ENCODE measurements around the gene NME1.
"Not testable (repeated sequence)": the region's sequence is repeated elsewhere in the genome, so short reads cannot be mapped to it uniquely, and the experiment has no call there.

NME1 gene

GRCh38 chr17:51153210-51154072 is at the start of gene NME1:
Gene NME1, plus strand, starts transcription at chr17:51153559. Its CDS starts 2,096 bp downstream, at chr17:51155655.
- peak within 1 kb of the TSS; percentile 96 for H3K9ac ChIP-seq (ENCODE audit: insufficient read length, low read depth)
- H3K4me1 ChIP-seq (ENCODE audit: insufficient read depth, insufficient read length), result no peaks in the 10 kb centered on the region
- DNase-seq (ENCODE audit: low read depth, low spot score), result peak; percentile 95
- no peaks in the 10 kb centered on the region for H3K27me3 ChIP-seq (ENCODE audit: insufficient read depth, insufficient read length)
- no peaks in the 10 kb centered on the region for H3K9me3 ChIP-seq (ENCODE audit: insufficient read depth, low read length)
- TF ChIP-seq SUZ12 (IDR thresholded peaks at IDR 0.05; ENCODE audit: extremely low read depth, insufficient read depth, insufficient read length) (no peak), YY1 (IDR thresholded peaks at IDR 0.05; ENCODE audit: insufficient read depth, insufficient read length) (no peak), ZNF274 (IDR thresholded peaks at IDR 0.05; ENCODE audit: low read depth, low read length) (no peak)
- peak within 1 kb of the TSS; percentile 95 for H3K4me3 ChIP-seq (ENCODE audit: insufficient read length, low read depth)
- H3K36me3 ChIP-seq (ENCODE audit: insufficient read depth, insufficient read length, low read length), result peaks cover 37% of the 10 kb centered on the region

DNA sequence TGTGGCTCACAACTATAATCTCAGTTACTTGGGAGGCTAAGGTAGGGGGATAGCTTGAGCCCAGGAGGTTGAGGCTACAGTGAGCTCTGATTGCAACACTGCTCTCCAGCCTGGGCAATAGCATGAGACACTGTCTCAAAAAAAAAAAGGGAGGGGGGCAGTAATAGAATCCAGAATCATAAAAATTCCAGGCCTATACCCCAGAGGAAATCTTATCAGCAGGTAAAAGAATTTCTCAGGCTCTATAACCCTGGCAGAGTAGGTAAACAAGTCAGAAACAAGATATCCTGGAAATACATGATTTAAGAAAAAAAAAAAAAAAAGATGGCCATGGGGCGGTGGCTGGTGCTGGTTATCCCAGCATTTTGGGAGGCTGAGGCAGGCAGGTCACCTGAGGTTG is 45.6 kb upstream of the NME1 start:
- no peak for DNase-seq (ENCODE audit: low read depth, low spot score)
- H3K9me3 ChIP-seq (ENCODE audit: insufficient read depth, low read length), result no peaks in the 10 kb centered on the region
- peaks cover 2% of the 10 kb centered on the region for H3K4me1 ChIP-seq (ENCODE audit: insufficient read depth, insufficient read length)
- H3K27me3 ChIP-seq (ENCODE audit: insufficient read depth, insufficient read length), result no peaks in the 10 kb centered on the region
- TF ChIP-seq YY1 (IDR thresholded peaks at IDR 0.05; ENCODE audit: insufficient read depth, insufficient read length), result no peak
- no peak for TF ChIP-seq SUZ12 (IDR thresholded peaks at IDR 0.05; ENCODE audit: extremely low read depth, insufficient read depth, insufficient read length)
- no peak for TF ChIP-seq ZNF274 (IDR thresholded peaks at IDR 0.05; ENCODE audit: low read depth, low read length)
- peaks cover 6% of the 10 kb centered on the region for H3K36me3 ChIP-seq (ENCODE audit: insufficient read depth, insufficient read length, low read length)
- H3K9ac ChIP-seq (ENCODE audit: insufficient read length, low read depth), result no peak overlapping the region
- no peak overlapping the region for H3K4me3 ChIP-seq (ENCODE audit: insufficient read length, low read depth)

- H3K9ac ChIP-seq (ENCODE audit: insufficient read length, low read depth); H3K27me3 ChIP-seq (ENCODE audit: insufficient read depth, insufficient read length); H3K36me3 ChIP-seq (ENCODE audit: insufficient read depth, insufficient read length, low read length); H3K4me1 ChIP-seq (ENCODE audit: insufficient read depth, insufficient read length); H3K9me3 ChIP-seq (ENCODE audit: insufficient read depth, low read length); DNase-seq (ENCODE audit: low read depth, low spot score); H3K4me3 ChIP-seq (ENCODE audit: insufficient read length, low read depth): not testable (repeated sequence)
Measured at GRCh38 chr17:51112303-51113222, 40.8 kb upstream of the NME1 start.

GRCh38 chr17:51115179-51115578 is 38.2 kb upstream of the NME1 start:
- Histone ChIP-seq H3K9ac (ENCODE audit: insufficient read length, low read depth) (no peak overlapping the region), H3K4me1 (ENCODE audit: insufficient read depth, insufficient read length) (peaks cover 2% of the 10 kb centered on the region), H3K4me3 (ENCODE audit: insufficient read length, low read depth) (no peak overlapping the region), H3K36me3 (ENCODE audit: insufficient read depth, insufficient read length, low read length) (peaks cover 4% of the 10 kb centered on the region), H3K27me3 (ENCODE audit: insufficient read depth, insufficient read length) (no peaks in the 10 kb centered on the region), H3K9me3 (ENCODE audit: insufficient read depth, low read length) (no peaks in the 10 kb centered on the region)
- no peak for DNase-seq (ENCODE audit: low read depth, low spot score)
- TF ChIP-seq YY1 (IDR thresholded peaks at IDR 0.05; ENCODE audit: insufficient read depth, insufficient read length), result no peak
- TF ChIP-seq ZNF274 (IDR thresholded peaks at IDR 0.05; ENCODE audit: low read depth, low read length), result no peak
- TF ChIP-seq SUZ12 (IDR thresholded peaks at IDR 0.05; ENCODE audit: extremely low read depth, insufficient read depth, insufficient read length), result no peak

DNA sequence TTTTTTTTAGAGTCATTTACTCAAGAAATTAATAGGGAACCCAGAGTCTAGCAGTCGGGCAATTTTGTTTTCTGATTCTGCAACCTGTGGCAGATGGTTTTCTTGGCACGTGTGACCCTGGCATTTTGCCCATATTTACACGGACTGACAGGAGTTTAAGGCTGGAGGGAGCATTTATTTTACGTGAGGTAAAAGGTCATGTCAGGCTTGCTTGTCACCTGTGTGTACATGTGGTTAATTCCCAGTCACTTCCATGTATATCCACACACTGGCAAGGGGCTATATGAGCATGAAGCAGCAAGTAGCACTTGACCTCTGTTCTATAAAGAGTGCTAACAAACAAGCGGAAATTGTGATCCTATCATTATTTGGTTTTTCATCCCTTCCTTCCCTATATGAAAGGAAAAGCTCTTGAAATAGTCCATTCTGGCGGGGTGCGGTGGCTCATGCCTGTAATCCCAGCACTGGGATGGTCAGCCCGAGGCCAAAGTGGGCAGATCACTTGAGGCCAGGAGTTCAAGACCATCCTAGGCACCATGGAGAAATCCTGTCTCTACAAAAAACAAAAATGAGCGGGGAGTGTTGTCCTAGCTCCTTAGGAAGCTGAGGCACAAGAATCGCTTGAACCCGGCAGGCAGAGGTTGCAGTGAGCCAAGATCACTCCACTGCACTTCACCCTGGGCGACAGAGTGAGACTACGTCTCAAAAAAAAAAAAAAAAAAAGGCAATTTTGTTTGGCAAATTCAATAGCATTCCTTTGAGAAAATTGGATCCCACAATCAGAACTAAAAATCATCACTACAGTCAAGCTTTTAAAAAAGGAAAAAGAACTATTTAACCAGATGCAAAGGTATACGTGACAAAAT is 34.8 kb upstream of the NME1 start:
- TF ChIP-seq ZNF274 (IDR thresholded peaks at IDR 0.05; ENCODE audit: low read depth, low read length) (no peak), SUZ12 (IDR thresholded peaks at IDR 0.05; ENCODE audit: extremely low read depth, insufficient read depth, insufficient read length) (no peak), YY1 (IDR thresholded peaks at IDR 0.05; ENCODE audit: insufficient read depth, insufficient read length) (no peak)
- Histone ChIP-seq H3K4me1 (ENCODE audit: insufficient read depth, insufficient read length) (no peaks in the 10 kb centered on the region), H3K4me3 (ENCODE audit: insufficient read length, low read depth) (peak overlapping the region; percentile 99), H3K9ac (ENCODE audit: insufficient read length, low read depth) (peak overlapping the region; percentile 4), H3K36me3 (ENCODE audit: insufficient read depth, insufficient read length, low read length) (no peaks in the 10 kb centered on the region), H3K27me3 (ENCODE audit: insufficient read depth, insufficient read length) (no peaks in the 10 kb centered on the region), H3K9me3 (ENCODE audit: insufficient read depth, low read length) (no peaks in the 10 kb centered on the region)
- no peak for DNase-seq (ENCODE audit: low read depth, low spot score)

GRCh38 chr17:51119415-51120356 is 33.7 kb upstream of the NME1 start:
- DNase-seq (ENCODE audit: low read depth, low spot score), result no peak
- Histone ChIP-seq H3K4me3 (ENCODE audit: insufficient read length, low read depth) (peak overlapping the region; percentile 99), H3K9me3 (ENCODE audit: insufficient read depth, low read length) (no peaks in the 10 kb centered on the region), H3K9ac (ENCODE audit: insufficient read length, low read depth) (peak overlapping the region; percentile 99), H3K36me3 (ENCODE audit: insufficient read depth, insufficient read length, low read length) (no peaks in the 10 kb centered on the region), H3K4me1 (ENCODE audit: insufficient read depth, insufficient read length) (no peaks in the 10 kb centered on the region), H3K27me3 (ENCODE audit: insufficient read depth, insufficient read length) (no peaks in the 10 kb centered on the region)
- TF ChIP-seq YY1 (IDR thresholded peaks at IDR 0.05; ENCODE audit: insufficient read depth, insufficient read length), result no peak
